ACC112 (cell line): ENCODE data around the gene DPF3.
A peak's percentile ranks its signal among the peaks of the same experiment; 100 is the strongest.

Source experiments
- H2AFZ ChIP-seq: fragments of 200-600 bp; sonication (generic); one replicate; pipeline ENCODE4 v1.6.0; 2017; ENCODE audit warnings: antibody characterized with exemption, low read length; ENCODE audit not compliant: unreplicated experiment
- H3K27ac ChIP-seq: fragments of 200-600 bp; sonication (generic); 2 replicates; pipeline ENCODE4 v1.5.1; 2014; ENCODE audit warnings: low read depth, mild to moderate bottlenecking, antibody characterized with exemption, low read length, moderate library complexity
- H3K27me3 ChIP-seq: fragments of 200-600 bp; sonication (generic); 2 replicates; pipeline ENCODE4 v1.6.1; 2014; ENCODE audit warnings: mild to moderate bottlenecking, antibody characterized with exemption, low read length, moderate library complexity, mixed read lengths; ENCODE audit not compliant: insufficient read depth
- H3K36me3 ChIP-seq: fragments of 200-600 bp; sonication (generic); 2 replicates; pipeline ENCODE4 v1.6.1; 2016; ENCODE audit warnings: mild to moderate bottlenecking, antibody characterized with exemption, low read length, moderate library complexity, mixed read lengths; ENCODE audit not compliant: insufficient read depth
- H3K4me1 ChIP-seq: fragments of 200-600 bp; sonication (generic); one replicate; pipeline ENCODE4 v1.6.1; 2016; ENCODE audit warnings: low read length, mixed read lengths; ENCODE audit not compliant: insufficient read depth, unreplicated experiment, control insufficient read depth
- H3K4me3 ChIP-seq: fragments of 200-600 bp; sonication (generic); 2 replicates; pipeline ENCODE4 v1.5.1; 2014; ENCODE audit warnings: mild to moderate bottlenecking, low read depth, low read length
- H3K79me2 ChIP-seq: fragments of 200-600 bp; sonication (generic); one replicate; pipeline ENCODE4 v1.6.0; 2016; ENCODE audit warnings: low read length; ENCODE audit not compliant: control insufficient read depth, unreplicated experiment, insufficient read depth

DPF3 gene

DNA sequence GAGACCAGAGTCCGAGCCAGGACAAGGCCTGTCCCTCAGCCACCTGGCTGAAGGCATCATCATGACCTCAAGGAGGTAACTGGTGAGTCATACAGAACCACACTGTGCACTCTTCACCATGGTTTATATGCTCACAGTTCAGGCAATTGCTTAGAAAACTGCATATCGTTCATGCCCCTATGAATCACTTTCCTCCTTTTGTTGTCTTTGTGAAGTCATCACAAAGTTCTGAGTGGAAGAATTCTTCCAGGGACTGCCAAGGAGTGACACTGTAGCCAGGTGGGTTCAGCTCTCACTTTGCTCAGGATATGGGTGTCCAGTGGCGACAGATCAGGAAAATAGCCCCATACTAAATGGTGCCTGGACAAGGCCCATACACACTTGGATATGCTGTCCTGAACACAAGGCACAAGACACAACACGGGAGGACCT is 92.5 kb downstream of the DPF3 start:
- Histone ChIP-seq H3K79me2 (no peaks in the 10 kb centered on the region), H3K27me3 (no peaks in the 10 kb centered on the region), H3K36me3 (no peaks in the 10 kb centered on the region), H2AFZ (no peak overlapping the region), H3K4me1 (peaks cover 19% of the 10 kb centered on the region), H3K4me3 (no peak overlapping the region), H3K27ac (peak overlapping the region; percentile 56; the same call in 1 of the 2 replicates)

DNA sequence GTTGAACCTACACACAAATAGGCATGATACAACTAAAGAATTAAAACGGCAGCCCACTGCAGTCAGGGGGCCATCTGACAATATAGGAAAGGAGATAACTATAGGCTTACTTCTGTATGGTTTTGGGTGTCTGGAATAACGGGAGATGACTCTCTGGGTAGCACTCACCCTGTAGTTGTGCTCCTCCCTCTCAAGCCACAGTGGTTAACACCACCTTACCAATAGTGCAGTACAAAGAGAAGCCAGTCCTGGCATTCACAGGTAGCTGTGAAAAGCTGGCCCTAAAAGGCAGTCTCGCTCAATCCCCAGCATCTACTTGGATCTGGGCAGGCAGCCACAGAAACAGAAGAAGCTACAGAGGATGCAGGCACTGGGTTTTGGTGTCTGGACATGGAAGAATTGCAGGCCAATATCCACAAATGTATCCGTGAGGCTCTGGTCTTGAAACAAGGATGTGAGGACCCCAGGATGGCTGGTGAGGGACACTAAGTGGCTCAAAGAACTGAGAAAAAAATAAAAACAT is 93.0 kb downstream of the DPF3 start:
- H3K36me3 ChIP-seq: no peaks in the 10 kb centered on the region
- peak overlapping the region; percentile 56; the same call in 1 of the 2 replicates for H3K27ac ChIP-seq
- peaks cover 19% of the 10 kb centered on the region for H3K4me1 ChIP-seq
- H3K27me3 ChIP-seq: no peaks in the 10 kb centered on the region
- no peaks in the 10 kb centered on the region for H3K79me2 ChIP-seq
- H2AFZ ChIP-seq: no peak overlapping the region
- H3K4me3 ChIP-seq: no peak overlapping the region

DNA sequence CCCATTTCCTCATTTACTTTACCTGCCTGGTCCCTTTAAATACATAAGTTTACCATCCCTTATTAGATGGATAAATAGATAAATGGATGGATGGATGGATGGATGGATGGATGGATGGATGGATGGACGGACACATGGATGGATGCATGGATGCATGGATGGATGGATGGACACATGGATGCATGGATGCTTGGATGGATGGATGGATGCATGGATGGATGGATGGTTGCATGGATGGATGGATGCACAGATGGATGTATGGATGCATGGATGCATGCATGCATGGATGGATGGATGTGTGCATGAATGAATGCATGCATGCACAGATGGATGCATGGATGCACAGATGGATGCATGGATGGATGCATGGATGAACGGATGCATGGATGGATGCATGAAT is 93.6 kb downstream of the DPF3 start:
- H3K36me3 ChIP-seq: no peaks in the 10 kb centered on the region

DNA sequence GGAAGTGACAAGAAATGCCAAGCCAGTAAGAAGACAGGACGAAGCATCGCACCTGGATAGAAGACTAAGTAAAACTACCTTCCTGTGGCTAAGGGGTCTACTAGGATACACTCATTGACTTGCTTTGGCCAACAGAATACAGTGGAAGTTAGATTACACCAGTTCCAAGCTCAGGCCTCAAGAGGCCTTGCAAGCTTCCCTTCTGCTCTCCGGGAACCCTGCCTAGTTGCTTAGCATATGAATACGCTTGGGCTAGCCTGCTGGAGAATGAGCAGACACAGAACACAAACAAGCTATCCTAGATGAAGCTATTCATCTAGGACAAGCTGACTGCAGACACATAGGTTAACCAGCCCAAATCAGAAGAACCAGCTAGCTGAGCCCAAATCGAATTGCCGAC is 97.0 kb downstream of the DPF3 start:
- no peak overlapping the region for H3K4me3 ChIP-seq

More for the DNA sequence above, 93.6 kb downstream of the DPF3 start:
- H3K79me2 ChIP-seq: no peaks in the 10 kb centered on the region
- H2AFZ ChIP-seq: no peak overlapping the region
- H3K4me3 ChIP-seq: no peak overlapping the region
- no peaks in the 10 kb centered on the region for H3K27me3 ChIP-seq
- H3K4me1 ChIP-seq: peaks cover 19% of the 10 kb centered on the region
- no peak overlapping the region for H3K27ac ChIP-seq

DNA sequence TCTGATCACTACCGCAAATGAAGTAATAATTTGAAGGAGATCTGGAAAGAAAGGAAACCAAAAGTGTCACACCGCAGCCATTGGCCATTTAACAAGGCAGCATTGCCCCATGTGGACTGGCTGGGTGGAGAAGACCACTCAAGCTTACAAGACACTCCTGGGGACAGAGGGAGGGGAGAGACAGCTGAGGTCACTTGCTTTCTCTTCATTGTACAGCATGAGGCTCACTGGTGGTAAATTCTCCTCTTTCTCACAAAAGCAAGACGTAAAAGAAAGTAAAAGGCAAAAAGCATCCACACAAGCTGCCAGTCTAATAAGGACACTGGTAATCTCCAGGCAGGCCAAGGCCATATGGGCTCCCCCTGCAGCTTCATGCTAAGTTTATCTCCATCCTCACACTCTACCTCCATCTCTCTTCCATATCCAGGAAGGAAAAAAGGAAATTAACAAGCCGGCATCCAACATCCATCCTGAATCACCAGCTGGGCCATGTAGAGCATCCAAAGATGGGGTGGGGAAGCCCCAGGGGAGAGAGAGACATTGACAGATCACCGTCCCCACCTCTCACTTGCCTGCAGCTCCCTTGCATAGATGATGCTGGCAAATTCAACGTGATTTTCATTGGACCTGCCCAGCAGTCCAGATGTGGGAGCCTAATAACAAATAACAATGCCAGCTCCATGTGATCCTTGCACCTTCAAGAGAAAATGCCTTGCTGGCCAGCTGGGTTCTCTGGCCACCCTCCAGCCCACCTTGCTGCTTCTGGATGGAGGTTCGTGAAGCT is 100.6 kb downstream of the DPF3 start:
- H3K27me3 ChIP-seq: no peaks in the 10 kb centered on the region
- H2AFZ ChIP-seq: no peak overlapping the region
- H3K79me2 ChIP-seq: no peaks in the 10 kb centered on the region
- no peak overlapping the region for H3K27ac ChIP-seq
- H3K4me1 ChIP-seq: no peaks in the 10 kb centered on the region
- no peaks in the 10 kb centered on the region for H3K36me3 ChIP-seq
- H3K4me3 ChIP-seq: no peak overlapping the region

More for the DNA sequence above, 97.0 kb downstream of the DPF3 start:
- Histone ChIP-seq H2AFZ (no peak overlapping the region), H3K79me2 (no peaks in the 10 kb centered on the region), H3K27me3 (no peaks in the 10 kb centered on the region), H3K4me1 (peaks cover 16% of the 10 kb centered on the region), H3K27ac (no peak overlapping the region), H3K36me3 (no peaks in the 10 kb centered on the region)

DNA sequence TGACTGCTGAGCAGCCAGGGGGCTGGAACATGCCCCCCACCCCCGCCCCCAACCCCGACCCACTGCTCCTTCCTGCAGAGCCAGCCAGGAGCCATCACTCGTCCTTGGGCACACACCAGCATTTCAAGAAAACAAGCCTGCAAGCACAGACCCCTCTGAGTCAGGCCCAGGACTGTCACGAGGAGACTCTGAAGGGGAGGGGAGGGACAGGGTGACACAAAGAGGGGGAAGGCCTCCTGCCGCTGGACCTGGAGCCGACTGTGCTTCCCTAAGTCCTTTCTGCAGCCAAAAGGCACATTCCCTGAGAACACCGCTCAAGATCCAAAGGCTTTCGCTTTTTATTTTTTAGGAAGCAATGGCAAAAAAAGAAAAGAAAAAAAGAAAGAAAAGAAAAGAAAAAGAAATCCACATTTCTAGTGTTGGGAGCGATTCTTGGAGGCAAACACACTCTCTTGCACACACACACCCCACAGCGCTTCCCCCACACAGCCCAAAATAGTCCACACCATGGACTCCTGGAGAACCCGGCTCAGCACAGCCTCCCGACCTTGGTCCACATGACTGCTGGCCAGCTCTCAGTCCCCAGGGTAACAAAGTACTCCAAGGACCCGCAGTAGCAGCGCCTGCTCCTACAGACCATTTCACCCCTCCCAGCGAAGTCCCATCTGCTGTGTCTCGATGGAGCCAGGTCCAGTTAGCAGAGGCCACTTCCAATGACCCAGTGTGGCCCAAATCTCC is 101.7 kb downstream of the DPF3 start:
- no peaks in the 10 kb centered on the region for H3K79me2 ChIP-seq

DNA sequence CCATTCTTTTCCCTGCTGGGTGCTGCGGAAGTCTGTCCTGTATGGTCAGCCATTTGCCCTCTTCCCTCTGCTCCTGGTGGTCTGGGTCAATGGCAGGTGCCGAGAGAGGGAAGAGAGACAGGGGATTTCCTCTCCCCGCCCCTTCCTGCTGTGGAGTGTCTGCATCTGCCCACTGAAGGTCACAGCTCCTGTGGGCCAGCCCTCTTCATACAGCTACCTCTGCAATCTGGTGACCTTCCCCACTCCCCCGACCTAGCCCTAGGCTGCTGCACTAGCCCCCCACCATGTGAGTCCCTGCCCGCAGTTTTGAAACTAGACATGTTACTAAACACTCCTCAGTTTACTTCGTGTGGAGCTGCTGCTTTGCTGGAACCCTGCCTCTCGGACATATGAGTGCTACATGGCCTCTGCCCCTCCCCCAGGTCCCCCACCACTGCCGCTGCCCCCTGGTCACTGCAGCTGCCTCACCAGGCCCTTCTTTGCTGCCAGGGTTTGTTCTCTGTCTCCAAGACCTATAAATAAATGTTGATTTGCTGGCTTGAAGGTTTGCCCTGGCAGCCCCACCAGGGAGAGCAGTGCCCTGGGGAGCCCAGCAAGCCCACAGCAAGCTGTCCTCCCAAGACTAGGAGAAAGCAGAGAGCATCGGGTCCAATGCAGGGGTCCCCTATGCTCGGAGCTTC is 102.9 kb downstream of the DPF3 start:
- Histone ChIP-seq H3K4me1 (no peaks in the 10 kb centered on the region), H3K27me3 (no peaks in the 10 kb centered on the region), H3K79me2 (no peaks in the 10 kb centered on the region), H3K36me3 (no peaks in the 10 kb centered on the region), H2AFZ (no peak overlapping the region), H3K27ac (no peak overlapping the region), H3K4me3 (no peak overlapping the region)

More for the DNA sequence above, 101.7 kb downstream of the DPF3 start:
- Histone ChIP-seq H3K27ac (no peak overlapping the region), H3K27me3 (no peaks in the 10 kb centered on the region), H2AFZ (no peak overlapping the region), H3K4me3 (no peak overlapping the region), H3K4me1 (no peaks in the 10 kb centered on the region), H3K36me3 (no peaks in the 10 kb centered on the region)

DNA sequence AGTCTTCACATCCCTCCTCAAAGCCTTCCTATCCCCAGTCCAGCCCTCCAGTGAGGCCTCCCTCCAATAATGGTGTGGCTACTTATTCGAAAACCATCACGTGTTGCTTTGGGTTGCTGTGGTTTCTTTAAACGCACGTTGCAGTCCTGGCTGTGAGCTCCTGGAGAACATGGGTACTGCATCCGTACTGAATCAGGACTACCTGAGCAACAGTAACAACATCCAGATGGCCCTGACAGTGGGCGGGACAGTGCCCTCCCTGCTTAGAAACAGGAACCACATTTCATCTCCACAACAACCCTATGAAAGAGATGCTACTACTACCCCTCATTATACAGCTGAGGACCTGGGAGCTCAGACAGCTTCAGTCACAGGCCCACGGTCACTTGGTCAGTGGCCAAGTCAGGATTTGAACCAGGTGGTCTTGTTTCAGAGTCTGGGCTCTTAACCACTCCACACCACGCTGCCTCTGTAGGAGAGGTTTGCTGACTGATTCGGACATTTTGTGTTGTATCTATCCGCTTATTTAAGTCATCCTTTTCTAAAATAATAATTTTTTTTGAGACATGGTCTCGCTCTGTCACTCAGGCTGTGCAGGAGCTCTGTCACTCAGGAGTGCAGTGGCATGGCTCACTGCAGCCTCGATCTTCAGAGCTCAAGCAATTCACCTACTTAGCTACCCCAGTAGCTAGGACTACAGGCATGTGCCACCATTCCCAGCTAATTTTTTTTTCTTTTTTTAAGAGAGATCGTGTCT is 104.8 kb downstream of the DPF3 start:
- Histone ChIP-seq H3K4me1 (no peaks in the 10 kb centered on the region), H2AFZ (no peak overlapping the region), H3K4me3 (no peak overlapping the region), H3K36me3 (no peaks in the 10 kb centered on the region), H3K27me3 (no peaks in the 10 kb centered on the region), H3K27ac (no peak overlapping the region), H3K79me2 (no peaks in the 10 kb centered on the region)

DNA sequence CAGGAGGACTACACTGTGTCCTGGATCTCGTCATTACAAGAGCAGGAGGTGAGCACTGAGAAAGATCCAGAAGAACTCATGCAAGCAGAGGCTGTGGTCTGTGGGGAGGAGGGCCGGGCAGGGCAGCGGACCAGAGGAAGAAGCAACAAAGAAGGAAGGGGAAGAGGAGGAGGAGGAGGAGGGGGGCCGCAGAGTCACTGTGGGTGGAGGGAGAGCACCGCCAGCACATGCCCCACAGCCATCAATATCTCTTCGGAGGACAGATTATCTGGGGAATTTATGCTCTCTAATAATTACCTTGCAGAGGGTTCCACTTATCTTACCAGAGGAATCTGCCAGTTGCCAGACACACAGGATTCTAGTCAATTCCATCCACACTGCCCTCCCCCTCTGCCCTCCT is 105.6 kb downstream of the DPF3 start:
- no peaks in the 10 kb centered on the region for H3K36me3 ChIP-seq
- H3K4me3 ChIP-seq: no peak overlapping the region
- no peaks in the 10 kb centered on the region for H3K27me3 ChIP-seq
- no peaks in the 10 kb centered on the region for H3K4me1 ChIP-seq
- H3K27ac ChIP-seq: no peak overlapping the region
- H3K79me2 ChIP-seq: no peaks in the 10 kb centered on the region
- H2AFZ ChIP-seq: no peak overlapping the region

DNA sequence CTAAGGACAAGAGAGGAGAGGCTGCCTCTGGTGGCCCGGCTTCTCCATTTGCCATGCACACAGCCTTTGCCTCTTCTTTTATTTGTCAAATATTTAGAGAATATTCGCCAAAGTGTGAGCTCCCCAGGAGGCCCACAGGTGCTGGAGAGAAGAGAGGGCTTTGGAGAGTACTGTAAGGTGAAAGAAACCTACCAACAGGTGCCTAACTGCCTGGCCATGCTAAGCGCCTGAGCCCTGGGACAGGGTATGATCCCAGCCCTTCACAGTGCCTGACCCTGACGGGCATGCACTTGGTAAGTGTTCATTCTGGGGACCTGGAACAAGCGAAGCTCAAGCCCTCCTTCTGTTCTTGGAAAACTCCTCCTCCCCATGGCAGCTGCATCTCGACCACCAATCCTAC is 106.1 kb downstream of the DPF3 start:
- Histone ChIP-seq H3K27ac (no peak overlapping the region), H3K27me3 (no peaks in the 10 kb centered on the region), H3K4me3 (no peak overlapping the region), H2AFZ (no peak overlapping the region), H3K4me1 (no peaks in the 10 kb centered on the region), H3K36me3 (no peaks in the 10 kb centered on the region), H3K79me2 (no peaks in the 10 kb centered on the region)
